Fibroblast of pulmonary artery (primary cell): ENCODE measurements around the gene GNG7.
"Not testable (repeated sequence)": the region's sequence is repeated elsewhere in the genome, so short reads cannot be mapped to it uniquely, and the experiment has no call there.

ENCODE experiments used
- DNase-seq: peaks from one replicate; pipeline ENCODE4 v3.0.0-alpha.2; 2010; ENCODE audit warnings: low read depth
- H3K4me3 ChIP-seq: replicated peaks from 2 replicates; pipeline ENCODE4 v1.5.1; 2011; ENCODE audit warnings: low read depth, mild to moderate bottlenecking, control low read depth, low read length, moderate library complexity
- CTCF ChIP-seq: IDR thresholded peaks from 2 replicates; pipeline ENCODE4 v1.5.1; 2011; ENCODE audit warnings: mild to moderate bottlenecking, control low read depth, low read length, inconsistent platforms; ENCODE audit errors: missing control alignments

Gene GNG7

GRCh38 chr19:2611483-2612464 is 90.7 kb downstream of the GNG7 start:
- no peak for DNase-seq
- no peak overlapping the region for H3K4me3 ChIP-seq
- TF ChIP-seq CTCF, result no peak

- TF ChIP-seq CTCF, result peak; percentile 89
- H3K4me3 ChIP-seq, result peak overlapping the region; percentile 35
- peak; percentile 96 for DNase-seq
These were observed 91.6 kb downstream of the GNG7 start for GRCh38 chr19:2610637-2611482.

DNA sequence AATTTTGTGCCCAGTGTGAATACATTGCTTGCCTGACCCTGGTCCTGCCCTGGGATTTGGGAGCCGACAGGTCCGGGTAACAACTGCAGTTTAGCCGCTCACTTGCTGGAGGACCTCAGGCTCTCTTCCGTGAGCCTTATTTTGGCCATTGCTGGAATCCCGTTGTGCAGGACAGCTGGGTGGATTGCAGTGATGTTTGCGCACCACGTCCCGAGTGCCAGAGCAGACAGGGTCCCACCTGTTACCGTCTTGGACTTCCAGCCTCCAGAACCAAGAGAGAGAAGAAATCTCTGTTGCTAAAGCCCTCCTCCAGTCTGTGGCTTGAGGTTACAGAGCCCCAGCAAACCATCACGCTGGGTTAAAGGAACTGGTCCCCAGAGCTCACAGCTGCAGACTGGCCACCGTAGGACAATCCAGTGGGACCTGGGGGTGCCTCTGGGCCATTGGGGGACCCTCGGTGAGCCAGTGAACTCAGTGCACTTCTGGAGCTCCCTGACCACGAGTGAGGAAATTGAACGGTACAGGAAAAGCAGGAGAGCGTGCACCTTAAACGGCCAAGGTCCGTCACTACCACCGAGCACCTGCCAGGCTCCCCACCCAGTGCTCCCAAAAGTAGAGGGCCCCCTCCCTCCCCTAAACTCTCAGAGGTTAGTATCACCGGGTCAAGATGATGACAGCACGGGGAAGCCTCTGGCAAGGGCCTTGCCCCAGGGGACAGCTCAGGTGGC is 92.9 kb downstream of the GNG7 start:
- no peak for TF ChIP-seq CTCF
- no peak overlapping the region for H3K4me3 ChIP-seq
- no peak for DNase-seq

DNA sequence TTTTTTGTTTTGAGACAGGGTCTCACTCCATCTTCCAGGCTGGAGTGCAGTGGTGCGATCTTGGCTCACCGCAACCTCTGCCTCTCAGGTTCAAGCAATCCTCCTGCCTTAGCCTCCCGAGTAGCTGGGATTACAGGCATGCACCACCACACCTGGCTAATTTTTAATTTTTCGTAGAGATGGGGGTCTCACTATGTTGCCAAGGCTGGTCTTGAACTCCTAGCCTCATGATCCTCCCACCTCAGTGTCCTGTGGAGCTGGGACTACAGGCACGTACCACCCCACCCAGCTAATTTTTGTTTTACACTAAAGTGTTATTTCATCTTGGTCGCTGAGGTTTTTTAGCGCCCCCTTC is 93.5 kb downstream of the GNG7 start:
- DNase-seq, H3K4me3 ChIP-seq: not testable (repeated sequence)

- no peak overlapping the region for H3K4me3 ChIP-seq
- no peak for DNase-seq
- TF ChIP-seq CTCF, result no peak
These were observed 93.9 kb downstream of the GNG7 start for GRCh38 chr19:2608602-2608922.

- no peak for DNase-seq
- H3K4me3 ChIP-seq, result no peak overlapping the region
- no peak for TF ChIP-seq CTCF
These were observed 94.5 kb downstream of the GNG7 start for GRCh38 chr19:2607712-2608601.

GRCh38 chr19:2606774-2607173 is 95.7 kb downstream of the GNG7 start:
- DNase-seq, result peak; percentile 44
- not testable (repeated sequence) for H3K4me3 ChIP-seq

GRCh38 chr19:2605889-2606288 is 96.6 kb downstream of the GNG7 start:
- DNase-seq, H3K4me3 ChIP-seq: not testable (repeated sequence)
